SK-N-SH (cell line): ENCODE results near the gene PAPPA2. TPM values are rescaled to one million over a fixed set of nuclear protein-coding genes. Genes with fewer than 3 reads are reported as not detected.

Experiments used
- CTCF ChIA-PET: fragments of 300-600, 350-600 bp; formaldehyde crosslinking; extraction: SDS; loops from one replicate; lab custom pipeline; 2021; lab: Yijun Ruan, JAX
- POLR2A ChIA-PET: fragments of 350-600 bp; sonication (Branson Sonifier 250); formaldehyde crosslinking; extraction: SDS; loops from one replicate; lab custom pipeline; 2020; ENCODE audit warnings: antibody characterized with exemption, inconsistent platforms; lab: Yijun Ruan, JAX
- DNase-seq: peaks from one replicate; pipeline ENCODE4 v3.0.0; 2012
- H2AFZ ChIP-seq: fragments of 200-600 bp; sonication (generic); 2 replicates; pipeline ENCODE4 v1.8.1; 2016; ENCODE audit warnings: antibody characterized with exemption, mild to moderate bottlenecking, low read depth
- H3F3A ChIP-seq: fragments of 200-600 bp; sonication (generic); replicated peaks from 2 replicates; pipeline ENCODE3; 2016; ENCODE audit warnings: antibody characterized with exemption, mild to moderate bottlenecking; ENCODE audit not compliant: insufficient read depth
- H3K27ac ChIP-seq, 2 experiments: fragments of 200-500 bp in 1 of 2; fragments of 200-600 bp in 1 of 2; sonication (Bioruptor generic) in 1 of 2; sonication (generic), shearing (Covaris generic) in 1 of 2; 2 replicates each; pipeline versions ENCODE4 v1.5.1 to v1.6.1; 2014 to 2016; ENCODE audit warnings: low read depth in 2 of 2, inconsistent platforms in 1 of 2, low read length in 1 of 2, mild to moderate bottlenecking in 1 of 2, mixed read lengths in 1 of 2
- H3K27me3 ChIP-seq: fragments of 200-600 bp; sonication (generic), shearing (Covaris generic); 2 replicates; pipeline ENCODE4 v1.6.1; 2016; ENCODE audit warnings: mixed run types; ENCODE audit not compliant: insufficient read depth
- H3K36me3 ChIP-seq, 2 experiments: fragments of 200-500 bp in 1 of 2; fragments of 200-600 bp in 1 of 2; sonication (Bioruptor generic) in 1 of 2; sonication (generic) in 1 of 2; replicated peaks in 1 of 2; 2 replicates each; pipeline versions ENCODE3 to v1.5.1; 2014 to 2016; ENCODE audit warnings: low read length in 1 of 2, mild to moderate bottlenecking in 1 of 2; ENCODE audit not compliant: insufficient read depth in 2 of 2, control insufficient read depth in 1 of 2
- H3K4me1 ChIP-seq, 2 experiments: fragments of 200-500 bp in 1 of 2; fragments of 200-600 bp in 1 of 2; sonication (Bioruptor generic) in 1 of 2; sonication (generic), shearing (Covaris generic) in 1 of 2; 2 replicates each; pipeline versions ENCODE4 v1.5.1 to v1.6.1; 2014 to 2016; ENCODE audit warnings: low read depth in 1 of 2, low read length in 1 of 2, mixed run types in 1 of 2; ENCODE audit not compliant: insufficient read depth in 2 of 2, control insufficient read depth in 1 of 2
- H3K4me2 ChIP-seq: fragments of 200-600 bp; sonication (generic), shearing (Covaris generic); 2 replicates; pipeline ENCODE4 v1.6.1; 2017; ENCODE audit warnings: mixed run types
- H3K4me3 ChIP-seq, 2 experiments: fragments of 200-500 bp in 1 of 2; fragments of 200-600 bp in 1 of 2; sonication (Bioruptor generic) in 1 of 2; sonication (generic), shearing (Covaris generic) in 1 of 2; 2 replicates each; pipeline versions ENCODE4 v1.5.1 to v1.8.1; 2014 to 2016; ENCODE audit warnings: low read depth in 2 of 2, inconsistent platforms in 1 of 2, low read length in 1 of 2, mild to moderate bottlenecking in 1 of 2, mixed read lengths in 1 of 2, moderate library complexity in 1 of 2
- H3K79me2 ChIP-seq: fragments of 200-600 bp; sonication (generic); 2 replicates; pipeline ENCODE4 v1.8.1; 2017; ENCODE audit warnings: mild to moderate bottlenecking; ENCODE audit not compliant: insufficient read depth
- H3K9ac ChIP-seq: fragments of 200-600 bp; sonication (generic); 2 replicates; pipeline ENCODE4 v1.6.1; 2017; ENCODE audit warnings: mixed run types
- H3K9me2 ChIP-seq: fragments of 200-600 bp; sonication (generic); 2 replicates; pipeline ENCODE4 v1.6.1; 2017; ENCODE audit warnings: mixed run types
- H3K9me3 ChIP-seq: fragments of 200-600 bp; sonication (generic); 2 replicates; pipeline ENCODE4 v1.6.1; 2017; ENCODE audit warnings: mixed run types, mild to moderate bottlenecking, moderate library complexity
- H4K20me1 ChIP-seq: fragments of 200-600 bp; sonication (generic); 2 replicates; pipeline ENCODE4 v1.6.1; 2017; ENCODE audit warnings: mild to moderate bottlenecking, mixed run types; ENCODE audit not compliant: insufficient read depth
- ELF1 ChIP-seq: IDR thresholded peaks from 2 replicates; pipeline ENCODE4 v1.4.0; 2012
- EP300 ChIP-seq, 2 experiments: IDR thresholded peaks; 2 replicates each; pipeline versions ENCODE4 v1.4.0 to v1.6.1; 2012; ENCODE audit warnings: borderline replicate concordance in 1 of 2, low read depth in 1 of 2, low read length in 1 of 2
- EZH2phosphoT487 ChIP-seq: fragments of 200-600 bp; sonication (generic); IDR thresholded peaks from 2 replicates; pipeline ENCODE4 v1.6.1; 2017; ENCODE audit warnings: low read depth, mixed run types, mild to moderate bottlenecking, antibody characterized with exemption, moderate library complexity, borderline replicate concordance
- FOSL2 ChIP-seq: IDR thresholded peaks from 2 replicates; pipeline ENCODE4 v1.4.0; 2012; ENCODE audit warnings: low read depth, mild to moderate bottlenecking, moderate library complexity, borderline replicate concordance
- FOXM1 ChIP-seq: IDR thresholded peaks from 2 replicates; pipeline ENCODE4 v1.4.0; 2012; ENCODE audit warnings: low read depth, mild to moderate bottlenecking
- JUND ChIP-seq: IDR thresholded peaks from 2 replicates; pipeline ENCODE4 v1.4.0; 2012
- MEF2A ChIP-seq: IDR thresholded peaks from 2 replicates; pipeline ENCODE4 v1.4.0; 2012; ENCODE audit warnings: low read depth, borderline replicate concordance
- MXI1 ChIP-seq: IDR thresholded peaks from 2 replicates; pipeline ENCODE4 v1.6.1; 2012; ENCODE audit warnings: mild to moderate bottlenecking, low read depth, low read length, improper control_type of control experiment
- NRF1 ChIP-seq: IDR thresholded peaks from 2 replicates; pipeline ENCODE4 v1.6.1; 2012; ENCODE audit warnings: low read depth, mild to moderate bottlenecking, low read length
- POLR2AphosphoS5 ChIP-seq: IDR thresholded peaks from 2 replicates; pipeline ENCODE4 v1.6.1; 2012; ENCODE audit warnings: low read depth, low read length
- RAD21 ChIP-seq: IDR thresholded peaks from 2 replicates; pipeline ENCODE4 v1.6.1; 2012; ENCODE audit warnings: mild to moderate bottlenecking, low read length
- RXRA ChIP-seq: IDR thresholded peaks from 2 replicates; pipeline ENCODE4 v1.4.0; 2012; ENCODE audit warnings: low read depth, mild to moderate bottlenecking, borderline replicate concordance
- SMC3 ChIP-seq: IDR thresholded peaks from 2 replicates; pipeline ENCODE4 v1.6.1; 2012; ENCODE audit warnings: low read depth, low read length, improper control_type of control experiment
- TAF1 ChIP-seq: IDR thresholded peaks from 2 replicates; pipeline ENCODE4 v1.6.1; 2012; ENCODE audit warnings: low read depth, mild to moderate bottlenecking, low read length, moderate library complexity, borderline replicate concordance
- TEAD4 ChIP-seq: IDR thresholded peaks from 2 replicates; pipeline ENCODE4 v1.4.0; 2012; ENCODE audit warnings: mild to moderate bottlenecking, borderline replicate concordance; ENCODE audit not compliant: insufficient read depth
- USF1 ChIP-seq: IDR thresholded peaks from 2 replicates; pipeline ENCODE4 v1.4.0; 2012; ENCODE audit warnings: low read depth, borderline replicate concordance
- WGBS: methylation state at CpG from one replicate; pipeline ENCODE4 v1.1.6; 2017; ENCODE audit warnings: low lambda C conversion rate; 5-methylcytosine and 5-hydroxymethylcytosine counted together
- polyA plus RNA-seq, 3 experiments: library from polyadenylated mRNA; depleted of rRNA; stranded (reverse); fragments of >200 nt; gene quantifications; 2 replicates each; pipeline ENCODE4 v1.2.3, GENCODE V29; 2012
- TF ChIP-seq, protein P1 (sequence below): IDR thresholded peaks from 2 replicates; pipeline ENCODE4 v1.4.0; 2012; ENCODE audit warnings: low read depth, borderline replicate concordance
- TF ChIP-seq, protein P2 (sequence below): IDR thresholded peaks from 2 replicates; pipeline ENCODE4 v1.6.1; 2012; ENCODE audit warnings: mild to moderate bottlenecking, low read depth, low read length, moderate library complexity
- TF ChIP-seq, protein P3 (sequence below): IDR thresholded peaks from 2 replicates; pipeline ENCODE4; 2012
- TF ChIP-seq, protein P4 (sequence below): fragments of 150-350 bp; IDR thresholded peaks from 2 replicates; pipeline ENCODE4 v1.6.1; 2017; ENCODE audit warnings: antibody characterized with exemption, low read length, low read depth, borderline replicate concordance

PAPPA2 gene
- polyA plus RNA-seq, 1 of the 3 experiments (the other 2 are of a cell fraction): 0.02 TPM

GRCh38 chr1:176494436-176494835 is 31.5 kb downstream of the PAPPA2 start:
- WGBS: 36% methylated on average over 5 of the region's 5 CpGs
- no peak overlapping the region for H3K4me2 ChIP-seq
- ChIA-PET POLR2A (no interaction called here), CTCF (no interaction called here)
- no peaks in the 10 kb centered on the region for H3F3A ChIP-seq
- no peak overlapping the region for H3K4me3 ChIP-seq
- TF ChIP-seq FOSL2 (no peak), TEAD4 (no peak), NRF1 (no peak), FOXM1 (no peak), TAF1 (no peak), ELF1 (no peak), RXRA (no peak), JUND (no peak), EZH2phosphoT487 (no peak), POLR2AphosphoS5 (no peak), EP300 (IDR thresholded peaks at IDR 0.05; ENCODE audit: borderline replicate concordance in 1 of 2, low read depth in 1 of 2, low read length in 1 of 2) (no peak), MXI1 (no peak), RAD21 (no peak), SMC3 (no peak), MEF2A (no peak), USF1 (no peak)
- TF ChIP-seq, protein P1, sequence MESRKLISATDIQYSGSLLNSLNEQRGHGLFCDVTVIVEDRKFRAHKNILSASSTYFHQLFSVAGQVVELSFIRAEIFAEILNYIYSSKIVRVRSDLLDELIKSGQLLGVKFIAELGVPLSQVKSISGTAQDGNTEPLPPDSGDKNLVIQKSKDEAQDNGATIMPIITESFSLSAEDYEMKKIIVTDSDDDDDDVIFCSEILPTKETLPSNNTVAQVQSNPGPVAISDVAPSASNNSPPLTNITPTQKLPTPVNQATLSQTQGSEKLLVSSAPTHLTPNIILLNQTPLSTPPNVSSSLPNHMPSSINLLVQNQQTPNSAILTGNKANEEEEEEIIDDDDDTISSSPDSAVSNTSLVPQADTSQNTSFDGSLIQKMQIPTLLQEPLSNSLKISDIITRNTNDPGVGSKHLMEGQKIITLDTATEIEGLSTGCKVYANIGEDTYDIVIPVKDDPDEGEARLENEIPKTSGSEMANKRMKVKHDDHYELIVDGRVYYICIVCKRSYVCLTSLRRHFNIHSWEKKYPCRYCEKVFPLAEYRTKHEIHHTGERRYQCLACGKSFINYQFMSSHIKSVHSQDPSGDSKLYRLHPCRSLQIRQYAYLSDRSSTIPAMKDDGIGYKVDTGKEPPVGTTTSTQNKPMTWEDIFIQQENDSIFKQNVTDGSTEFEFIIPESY: no peak
- TF ChIP-seq, protein P2, sequence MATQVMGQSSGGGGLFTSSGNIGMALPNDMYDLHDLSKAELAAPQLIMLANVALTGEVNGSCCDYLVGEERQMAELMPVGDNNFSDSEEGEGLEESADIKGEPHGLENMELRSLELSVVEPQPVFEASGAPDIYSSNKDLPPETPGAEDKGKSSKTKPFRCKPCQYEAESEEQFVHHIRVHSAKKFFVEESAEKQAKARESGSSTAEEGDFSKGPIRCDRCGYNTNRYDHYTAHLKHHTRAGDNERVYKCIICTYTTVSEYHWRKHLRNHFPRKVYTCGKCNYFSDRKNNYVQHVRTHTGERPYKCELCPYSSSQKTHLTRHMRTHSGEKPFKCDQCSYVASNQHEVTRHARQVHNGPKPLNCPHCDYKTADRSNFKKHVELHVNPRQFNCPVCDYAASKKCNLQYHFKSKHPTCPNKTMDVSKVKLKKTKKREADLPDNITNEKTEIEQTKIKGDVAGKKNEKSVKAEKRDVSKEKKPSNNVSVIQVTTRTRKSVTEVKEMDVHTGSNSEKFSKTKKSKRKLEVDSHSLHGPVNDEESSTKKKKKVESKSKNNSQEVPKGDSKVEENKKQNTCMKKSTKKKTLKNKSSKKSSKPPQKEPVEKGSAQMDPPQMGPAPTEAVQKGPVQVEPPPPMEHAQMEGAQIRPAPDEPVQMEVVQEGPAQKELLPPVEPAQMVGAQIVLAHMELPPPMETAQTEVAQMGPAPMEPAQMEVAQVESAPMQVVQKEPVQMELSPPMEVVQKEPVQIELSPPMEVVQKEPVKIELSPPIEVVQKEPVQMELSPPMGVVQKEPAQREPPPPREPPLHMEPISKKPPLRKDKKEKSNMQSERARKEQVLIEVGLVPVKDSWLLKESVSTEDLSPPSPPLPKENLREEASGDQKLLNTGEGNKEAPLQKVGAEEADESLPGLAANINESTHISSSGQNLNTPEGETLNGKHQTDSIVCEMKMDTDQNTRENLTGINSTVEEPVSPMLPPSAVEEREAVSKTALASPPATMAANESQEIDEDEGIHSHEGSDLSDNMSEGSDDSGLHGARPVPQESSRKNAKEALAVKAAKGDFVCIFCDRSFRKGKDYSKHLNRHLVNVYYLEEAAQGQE: no peak
- TF ChIP-seq, protein P3, sequence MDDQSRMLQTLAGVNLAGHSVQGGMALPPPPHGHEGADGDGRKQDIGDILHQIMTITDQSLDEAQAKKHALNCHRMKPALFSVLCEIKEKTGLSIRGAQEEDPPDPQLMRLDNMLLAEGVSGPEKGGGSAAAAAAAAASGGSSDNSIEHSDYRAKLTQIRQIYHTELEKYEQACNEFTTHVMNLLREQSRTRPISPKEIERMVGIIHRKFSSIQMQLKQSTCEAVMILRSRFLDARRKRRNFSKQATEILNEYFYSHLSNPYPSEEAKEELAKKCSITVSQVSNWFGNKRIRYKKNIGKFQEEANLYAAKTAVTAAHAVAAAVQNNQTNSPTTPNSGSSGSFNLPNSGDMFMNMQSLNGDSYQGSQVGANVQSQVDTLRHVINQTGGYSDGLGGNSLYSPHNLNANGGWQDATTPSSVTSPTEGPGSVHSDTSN: no peak
- TF ChIP-seq, protein P4, sequence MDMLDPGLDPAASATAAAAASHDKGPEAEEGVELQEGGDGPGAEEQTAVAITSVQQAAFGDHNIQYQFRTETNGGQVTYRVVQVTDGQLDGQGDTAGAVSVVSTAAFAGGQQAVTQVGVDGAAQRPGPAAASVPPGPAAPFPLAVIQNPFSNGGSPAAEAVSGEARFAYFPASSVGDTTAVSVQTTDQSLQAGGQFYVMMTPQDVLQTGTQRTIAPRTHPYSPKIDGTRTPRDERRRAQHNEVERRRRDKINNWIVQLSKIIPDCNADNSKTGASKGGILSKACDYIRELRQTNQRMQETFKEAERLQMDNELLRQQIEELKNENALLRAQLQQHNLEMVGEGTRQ: no peak
- no peaks in the 10 kb centered on the region for H3K36me3 ChIP-seq
- DNase-seq: no peak
- H3K27ac ChIP-seq: no peak overlapping the region
- H2AFZ ChIP-seq: no peak overlapping the region
- H3K9ac ChIP-seq: no peak overlapping the region
- no peaks in the 10 kb centered on the region for H3K79me2 ChIP-seq
- H3K9me2 ChIP-seq: no peaks in the 10 kb centered on the region
- H4K20me1 ChIP-seq: no peaks in the 10 kb centered on the region
- no peaks in the 10 kb centered on the region; a peak in 1 of 4 replicates for H3K4me1 ChIP-seq
- H3K27me3 ChIP-seq: no peaks in the 10 kb centered on the region
- no peaks in the 10 kb centered on the region for H3K9me3 ChIP-seq
